Measurements from ENCODE around the gene NCAPD2.

DNA sequence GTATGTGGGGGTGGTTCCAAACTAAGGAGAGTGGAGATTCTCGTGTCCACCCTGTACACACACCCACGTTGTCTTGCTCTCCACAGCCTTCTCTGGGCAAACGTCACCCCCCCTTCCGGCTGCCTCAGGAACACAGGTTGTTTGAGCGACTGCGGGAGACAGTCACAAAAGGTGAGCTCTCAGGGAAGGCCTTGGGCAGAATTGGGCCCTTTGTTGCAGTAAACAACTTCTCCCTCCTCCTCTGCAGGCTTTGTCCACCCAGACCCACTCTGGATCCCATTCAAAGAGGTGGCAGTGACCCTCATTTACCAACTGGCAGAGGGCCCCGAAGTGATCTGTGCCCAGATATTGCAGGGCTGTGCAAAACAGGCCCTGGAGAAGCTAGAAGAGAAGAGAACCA is 32.3 kb downstream of the NCAPD2 start:
- no peak for TF ChIP-seq ZFX (IDR thresholded peaks at IDR 0.05; ENCODE audit: borderline replicate concordance)
- TF ChIP-seq, protein P1, sequence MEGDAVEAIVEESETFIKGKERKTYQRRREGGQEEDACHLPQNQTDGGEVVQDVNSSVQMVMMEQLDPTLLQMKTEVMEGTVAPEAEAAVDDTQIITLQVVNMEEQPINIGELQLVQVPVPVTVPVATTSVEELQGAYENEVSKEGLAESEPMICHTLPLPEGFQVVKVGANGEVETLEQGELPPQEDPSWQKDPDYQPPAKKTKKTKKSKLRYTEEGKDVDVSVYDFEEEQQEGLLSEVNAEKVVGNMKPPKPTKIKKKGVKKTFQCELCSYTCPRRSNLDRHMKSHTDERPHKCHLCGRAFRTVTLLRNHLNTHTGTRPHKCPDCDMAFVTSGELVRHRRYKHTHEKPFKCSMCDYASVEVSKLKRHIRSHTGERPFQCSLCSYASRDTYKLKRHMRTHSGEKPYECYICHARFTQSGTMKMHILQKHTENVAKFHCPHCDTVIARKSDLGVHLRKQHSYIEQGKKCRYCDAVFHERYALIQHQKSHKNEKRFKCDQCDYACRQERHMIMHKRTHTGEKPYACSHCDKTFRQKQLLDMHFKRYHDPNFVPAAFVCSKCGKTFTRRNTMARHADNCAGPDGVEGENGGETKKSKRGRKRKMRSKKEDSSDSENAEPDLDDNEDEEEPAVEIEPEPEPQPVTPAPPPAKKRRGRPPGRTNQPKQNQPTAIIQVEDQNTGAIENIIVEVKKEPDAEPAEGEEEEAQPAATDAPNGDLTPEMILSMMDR (IDR thresholded peaks at IDR 0.05), result no peak
